ENCODE measurements around the gene NLRC3. TPM values are rescaled to one million over a fixed set of nuclear protein-coding genes. Genes with fewer than 3 reads are reported as not detected.
"Not testable (repeated sequence)": the region's sequence is repeated elsewhere in the genome, so short reads cannot be mapped to it uniquely, and the experiment has no call there.

The NLRC3 gene
- polyA plus RNA-seq, 4 donors: 1.5 to 2.2 (median 2.0) TPM

- no peak for DNase-seq (ENCODE audit: low read depth in 4 of 4, low spot score in 3 of 4)
Observed at GRCh38 chr16:3520841-3521240, 56.4 kb downstream of the NLRC3 start.

- peak in 3 of 4 donors; percentile 70 to 73 (median 70) for DNase-seq (ENCODE audit: low read depth in 4 of 4, low spot score in 3 of 4)
Observed at GRCh38 chr16:3520413-3520812, 56.8 kb downstream of the NLRC3 start.

- DNase-seq (ENCODE audit: low read depth in 4 of 4, low spot score in 3 of 4): no peak
Observed at GRCh38 chr16:3519581-3519980, 57.6 kb downstream of the NLRC3 start.

GRCh38 chr16:3518986-3519348 lies 58.2 kb downstream of the NLRC3 start:
- DNase-seq (ENCODE audit: low read depth in 4 of 4, low spot score in 3 of 4): no peak

- DNase-seq (ENCODE audit: low read depth in 4 of 4, low spot score in 3 of 4): no peak
Observed at GRCh38 chr16:3518292-3518985, 58.8 kb downstream of the NLRC3 start.

GRCh38 chr16:3515897-3516296 lies 61.3 kb downstream of the NLRC3 start:
- no peak for DNase-seq (ENCODE audit: low read depth in 4 of 4, low spot score in 3 of 4)

- no peak for DNase-seq (ENCODE audit: low read depth in 4 of 4, low spot score in 3 of 4)
Observed at GRCh38 chr16:3514621-3515020, 62.6 kb downstream of the NLRC3 start.

GRCh38 chr16:3513892-3514583 lies 63.2 kb downstream of the NLRC3 start:
- DNase-seq (ENCODE audit: low read depth in 4 of 4, low spot score in 3 of 4): no peak

GRCh38 chr16:3511286-3512180 lies 65.7 kb downstream of the NLRC3 start:
- no peak for DNase-seq (ENCODE audit: low read depth in 4 of 4, low spot score in 3 of 4)

- no peak for DNase-seq (ENCODE audit: low read depth in 4 of 4, low spot score in 3 of 4)
Observed at GRCh38 chr16:3510416-3510815, 66.8 kb downstream of the NLRC3 start.

GRCh38 chr16:3509470-3509928 lies 67.7 kb downstream of the NLRC3 start:
- no peak for DNase-seq (ENCODE audit: low read depth in 4 of 4, low spot score in 3 of 4)

GRCh38 chr16:3508736-3509135 lies 68.5 kb downstream of the NLRC3 start:
- DNase-seq (ENCODE audit: low read depth in 4 of 4, low spot score in 3 of 4): no peak

- no peak for DNase-seq (ENCODE audit: low read depth in 4 of 4, low spot score in 3 of 4)
Observed at GRCh38 chr16:3503523-3503922, 73.7 kb downstream of the NLRC3 start.

- DNase-seq (ENCODE audit: low read depth in 4 of 4, low spot score in 3 of 4): no peak
Observed at GRCh38 chr16:3501783-3502400, 75.3 kb downstream of the NLRC3 start.

GRCh38 chr16:3501412-3501761 lies 75.8 kb downstream of the NLRC3 start:
- DNase-seq (ENCODE audit: low read depth in 4 of 4, low spot score in 3 of 4): not testable (repeated sequence)

- no peak for DNase-seq (ENCODE audit: low read depth in 4 of 4, low spot score in 3 of 4)
Observed at GRCh38 chr16:3498988-3499387, 78.2 kb downstream of the NLRC3 start.

GRCh38 chr16:3497771-3498170 lies 79.4 kb downstream of the NLRC3 start:
- no peak for DNase-seq (ENCODE audit: low read depth in 4 of 4, low spot score in 3 of 4)

- DNase-seq (ENCODE audit: low read depth in 4 of 4, low spot score in 3 of 4): no peak
Observed at GRCh38 chr16:3496386-3496785, 80.8 kb downstream of the NLRC3 start.

GRCh38 chr16:3495176-3495575 lies 82.0 kb downstream of the NLRC3 start, which contains the start of gene C16orf90:
TSS of gene C16orf90 (minus strand) at chr16:3495489. CDS start at chr16:3495421, 68 bp downstream.
- DNase-seq (ENCODE audit: low read depth in 4 of 4, low spot score in 3 of 4): no peak

GRCh38 chr16:3494386-3494973 lies 82.7 kb downstream of the NLRC3 start:
- no peak for DNase-seq (ENCODE audit: low read depth in 4 of 4, low spot score in 3 of 4)

Measured in right renal pelvis (tissue), 4 donors.